Liver (tissue), 2 donors: ENCODE measurements around the gene UXS1.

ENCODE experiments used
- TF ChIP-seq, protein P1 (sequence below): fragments of 150-350 bp; IDR thresholded peaks from 2 replicates; pipeline ENCODE4 v1.5.1; 2017; ENCODE audit warnings: improper control_type of control experiment, low read depth, low read length; ENCODE audit not compliant: missing input control
- TF ChIP-seq, protein P2 (sequence below): IDR thresholded peaks from 2 replicates; pipeline ENCODE4 v1.6.1; 2016; ENCODE audit warnings: antibody characterized with exemption
- donor health status: healthy.

DNA sequence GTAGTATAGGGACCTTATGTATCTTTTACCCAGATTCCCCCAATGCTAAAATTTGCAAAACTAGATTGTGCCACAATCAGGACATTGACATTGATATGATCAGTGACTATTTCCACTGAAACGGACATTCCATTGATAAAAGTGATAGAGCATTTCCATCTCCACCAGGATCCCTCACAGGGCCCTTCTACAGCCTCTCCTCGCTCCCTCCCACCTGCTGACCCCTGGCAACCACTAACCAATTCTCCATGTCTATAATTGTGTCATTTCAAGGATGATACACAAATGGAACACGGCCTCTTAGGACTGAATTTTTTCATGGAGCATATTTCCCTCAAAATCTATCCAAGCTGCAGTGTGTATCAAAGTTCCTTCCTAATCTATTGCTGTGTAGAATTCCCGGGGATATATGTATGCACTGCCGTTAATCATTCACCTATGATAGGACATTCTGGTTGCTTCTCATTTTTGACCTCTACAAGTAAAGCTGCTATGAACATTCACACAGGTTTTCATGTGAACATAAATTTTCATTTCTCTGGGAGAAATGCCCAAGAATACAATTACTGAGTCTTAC, 67.3 kb downstream of the UXS1 start:
- TF ChIP-seq, protein P1, sequence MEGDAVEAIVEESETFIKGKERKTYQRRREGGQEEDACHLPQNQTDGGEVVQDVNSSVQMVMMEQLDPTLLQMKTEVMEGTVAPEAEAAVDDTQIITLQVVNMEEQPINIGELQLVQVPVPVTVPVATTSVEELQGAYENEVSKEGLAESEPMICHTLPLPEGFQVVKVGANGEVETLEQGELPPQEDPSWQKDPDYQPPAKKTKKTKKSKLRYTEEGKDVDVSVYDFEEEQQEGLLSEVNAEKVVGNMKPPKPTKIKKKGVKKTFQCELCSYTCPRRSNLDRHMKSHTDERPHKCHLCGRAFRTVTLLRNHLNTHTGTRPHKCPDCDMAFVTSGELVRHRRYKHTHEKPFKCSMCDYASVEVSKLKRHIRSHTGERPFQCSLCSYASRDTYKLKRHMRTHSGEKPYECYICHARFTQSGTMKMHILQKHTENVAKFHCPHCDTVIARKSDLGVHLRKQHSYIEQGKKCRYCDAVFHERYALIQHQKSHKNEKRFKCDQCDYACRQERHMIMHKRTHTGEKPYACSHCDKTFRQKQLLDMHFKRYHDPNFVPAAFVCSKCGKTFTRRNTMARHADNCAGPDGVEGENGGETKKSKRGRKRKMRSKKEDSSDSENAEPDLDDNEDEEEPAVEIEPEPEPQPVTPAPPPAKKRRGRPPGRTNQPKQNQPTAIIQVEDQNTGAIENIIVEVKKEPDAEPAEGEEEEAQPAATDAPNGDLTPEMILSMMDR = no peak
- TF ChIP-seq, protein P2, sequence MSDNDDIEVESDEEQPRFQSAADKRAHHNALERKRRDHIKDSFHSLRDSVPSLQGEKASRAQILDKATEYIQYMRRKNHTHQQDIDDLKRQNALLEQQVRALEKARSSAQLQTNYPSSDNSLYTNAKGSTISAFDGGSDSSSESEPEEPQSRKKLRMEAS = no peak
